Measurements from ENCODE around the gene LGALS8.

DNA sequence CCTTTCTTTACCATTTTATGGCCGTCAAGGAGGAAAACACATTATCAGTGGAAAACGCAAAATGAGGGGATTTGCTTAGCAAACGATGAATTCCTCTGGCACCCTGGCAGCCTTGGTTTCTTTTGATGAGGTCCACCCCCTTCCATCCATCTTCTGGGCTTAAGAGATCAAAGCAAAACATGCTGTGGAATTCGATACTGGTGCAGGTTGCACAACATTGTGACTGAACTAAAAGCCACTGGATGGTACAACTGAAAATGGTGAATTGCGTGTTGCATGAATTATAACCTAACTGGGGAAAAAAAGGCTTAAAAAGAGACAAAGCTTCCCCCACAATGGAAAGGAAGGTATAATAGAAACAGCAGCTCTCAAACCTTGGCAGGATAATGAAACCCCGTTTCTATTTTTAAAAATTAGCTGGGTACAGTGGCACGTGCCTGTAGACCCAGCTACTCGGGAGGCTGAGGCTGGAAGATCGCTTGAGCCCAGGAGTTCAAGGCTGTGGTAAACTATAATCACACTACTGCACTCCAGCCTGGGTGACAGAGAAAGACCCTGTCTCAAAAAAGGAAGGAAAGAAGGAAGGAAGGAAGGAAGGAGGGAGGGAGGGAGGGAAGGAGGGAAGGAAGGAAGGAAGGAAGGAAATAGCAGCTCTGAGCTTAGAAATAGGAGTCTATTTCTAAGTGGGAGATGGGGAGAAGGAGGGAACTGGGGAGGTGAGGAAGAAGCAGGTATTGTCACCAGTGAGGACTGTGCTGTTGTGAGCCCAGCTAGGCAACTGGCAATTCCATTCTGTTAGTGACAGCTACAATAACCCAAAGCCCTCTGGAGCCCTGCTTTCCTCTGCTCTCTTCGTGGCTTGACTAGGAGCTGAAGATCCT, 29.0 kb upstream of the LGALS8 start:
- TF ChIP-seq CTCF (conservative IDR thresholded peaks at IDR 0.05; ENCODE audit: low read depth, low read length), result no peak
- TF ChIP-seq RCOR1 (IDR thresholded peaks at IDR 0.05; ENCODE audit: insufficient replicate concordance, low read length), result no peak
- TF ChIP-seq SMC3 (IDR thresholded peaks at IDR 0.05; ENCODE audit: low read depth, low read length), result no peak
- no peak for TF ChIP-seq ELK1 (IDR thresholded peaks at IDR 0.05; ENCODE audit: borderline replicate concordance, low read depth, low read length)
- TF ChIP-seq POLR2A (IDR thresholded peaks at IDR 0.05; ENCODE audit: low read depth, low read length), result no peak
- TF ChIP-seq FOS (IDR thresholded peaks at IDR 0.05; ENCODE audit: low read depth, low read length), result no peak
- TF ChIP-seq RAD21 (IDR thresholded peaks at IDR 0.05; ENCODE audit: low read length), result no peak
- TF ChIP-seq NFE2L2 (IDR thresholded peaks at IDR 0.05; ENCODE audit: low read depth, low read length), result no peak
- TF ChIP-seq, protein P1, sequence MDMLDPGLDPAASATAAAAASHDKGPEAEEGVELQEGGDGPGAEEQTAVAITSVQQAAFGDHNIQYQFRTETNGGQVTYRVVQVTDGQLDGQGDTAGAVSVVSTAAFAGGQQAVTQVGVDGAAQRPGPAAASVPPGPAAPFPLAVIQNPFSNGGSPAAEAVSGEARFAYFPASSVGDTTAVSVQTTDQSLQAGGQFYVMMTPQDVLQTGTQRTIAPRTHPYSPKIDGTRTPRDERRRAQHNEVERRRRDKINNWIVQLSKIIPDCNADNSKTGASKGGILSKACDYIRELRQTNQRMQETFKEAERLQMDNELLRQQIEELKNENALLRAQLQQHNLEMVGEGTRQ (IDR thresholded peaks at IDR 0.05; ENCODE audit: low read depth, low read length), result no peak
- peak; percentile 82 for TF ChIP-seq CEBPB (IDR thresholded peaks at IDR 0.05; ENCODE audit: low read depth, low read length)
- TF ChIP-seq MAFK (IDR thresholded peaks at IDR 0.05; ENCODE audit: low read depth, low read length), result no peak

Measured in IMR-90 (cell line).